IgD-negative memory B cell (primary cell): ENCODE data around the gene ZNF526. TPM values are rescaled to one million over a fixed set of nuclear protein-coding genes. Genes with fewer than 3 reads are reported as not detected.

Experiments used
- H3K27ac Mint-ChIP-seq, 3 donors: one replicate each; pipeline ENCODE4 v1.8.0; 2020 to 2022; ENCODE audit warnings: mild to moderate bottlenecking in 3 of 3, mixed read lengths in 3 of 3, moderate library complexity in 1 of 3
- H3K27me3 Mint-ChIP-seq: one replicate; pipeline ENCODE4 v1.8.0; 2021; ENCODE audit warnings: mixed read lengths
- H3K36me3 Mint-ChIP-seq: one replicate; pipeline ENCODE4 v1.8.0; 2020; ENCODE audit warnings: mild to moderate bottlenecking, mixed read lengths
- H3K4me1 Mint-ChIP-seq, 3 donors: one replicate each; pipeline ENCODE4 v1.8.0; 2020 to 2022; ENCODE audit warnings: mixed read lengths in 3 of 3, mild to moderate bottlenecking in 1 of 3
- H3K4me3 Mint-ChIP-seq, 4 donors: one replicate each; pipeline ENCODE4 v1.8.0; 2020 to 2022; ENCODE audit warnings: mild to moderate bottlenecking in 4 of 4, mixed read lengths in 4 of 4, moderate library complexity in 3 of 4
- H3K9me3 Mint-ChIP-seq, 3 donors: one replicate each; pipeline ENCODE4 v1.8.0; 2020 to 2021; ENCODE audit warnings: mixed read lengths in 3 of 3, mild to moderate bottlenecking in 1 of 3
- polyA plus RNA-seq: library from polyadenylated mRNA; unstranded; fragments of 300-500 nt; fragmentation: Illumina TruSeq; gene quantifications from one replicate; pipeline ENCODE4 v1.2.3, GENCODE V29; 2021

Gene ZNF526
- polyA plus RNA-seq, 1 donor from 2014 or later: 8.0 TPM

GRCh38 chr19:42225718-42226292 lies 5.7 kb downstream of the ZNF526 start:
- Mint-ChIP-seq H3K36me3 (no peaks in the 10 kb centered on the region), H3K27ac (no peak overlapping the region), H3K27me3 (no peaks in the 10 kb centered on the region), H3K4me1 (peaks cover 5 to 15% (median 13%) of the 10 kb centered on the region in 3 donors), H3K4me3 (no peak overlapping the region), H3K9me3 (no peaks in the 10 kb centered on the region)

- Mint-ChIP-seq H3K9me3 (no peaks in the 10 kb centered on the region), H3K4me3 (peak overlapping the region in 1 of 4 donors; percentile 52), H3K4me1 (peaks cover 5 to 12% (median 11%) of the 10 kb centered on the region in 3 donors), H3K27ac (no peak overlapping the region), H3K36me3 (no peaks in the 10 kb centered on the region), H3K27me3 (no peaks in the 10 kb centered on the region)
Observed at GRCh38 chr19:42226886-42227285, 6.8 kb downstream of the ZNF526 start.

- peak overlapping the region in 1 of 3 donors; percentile 86 for H3K27ac Mint-ChIP-seq
- no peaks in the 10 kb centered on the region for H3K9me3 Mint-ChIP-seq
- no peaks in the 10 kb centered on the region for H3K36me3 Mint-ChIP-seq
- no peaks in the 10 kb centered on the region for H3K27me3 Mint-ChIP-seq
- H3K4me1 Mint-ChIP-seq: peaks cover 0 to 6% (median 5%) of the 10 kb centered on the region in 3 donors
- no peak overlapping the region for H3K4me3 Mint-ChIP-seq
Observed at GRCh38 chr19:42228641-42229040, 8.5 kb downstream of the ZNF526 start.

GRCh38 chr19:42229301-42229854 lies 9.3 kb downstream of the ZNF526 start:
- H3K9me3 Mint-ChIP-seq: no peaks in the 10 kb centered on the region
- H3K27ac Mint-ChIP-seq: peak overlapping the region in 2 of 3 donors; percentile 16 to 78
- no peaks in the 10 kb centered on the region for H3K36me3 Mint-ChIP-seq
- no peaks in the 10 kb centered on the region for H3K27me3 Mint-ChIP-seq
- H3K4me3 Mint-ChIP-seq: peak overlapping the region in 1 of 4 donors; percentile 38
- H3K4me1 Mint-ChIP-seq: peaks cover 0 to 6% (median 5%) of the 10 kb centered on the region in 3 donors

GRCh38 chr19:42229855-42230351 lies 9.8 kb downstream of the ZNF526 start:
- Mint-ChIP-seq H3K36me3 (no peaks in the 10 kb centered on the region), H3K9me3 (no peaks in the 10 kb centered on the region), H3K27ac (peak overlapping the region in 2 of 3 donors; percentile 16 to 78), H3K27me3 (no peaks in the 10 kb centered on the region), H3K4me1 (peaks cover 0 to 6% (median 5%) of the 10 kb centered on the region in 3 donors), H3K4me3 (peak overlapping the region in 1 of 4 donors; percentile 38)

GRCh38 chr19:42230571-42230970 lies 10.5 kb downstream of the ZNF526 start:
- H3K27me3 Mint-ChIP-seq: no peaks in the 10 kb centered on the region
- peaks cover 0 to 6% (median 5%) of the 10 kb centered on the region in 3 donors for H3K4me1 Mint-ChIP-seq
- no peaks in the 10 kb centered on the region for H3K9me3 Mint-ChIP-seq
- no peak overlapping the region for H3K4me3 Mint-ChIP-seq
- no peaks in the 10 kb centered on the region for H3K36me3 Mint-ChIP-seq
- H3K27ac Mint-ChIP-seq: no peak overlapping the region

GRCh38 chr19:42232435-42232834 lies 12.3 kb downstream of the ZNF526 start:
- Mint-ChIP-seq H3K4me3 (no peak overlapping the region), H3K27ac (no peak overlapping the region), H3K4me1 (peaks cover 0 to 4% (median 4%) of the 10 kb centered on the region in 3 donors), H3K36me3 (no peaks in the 10 kb centered on the region), H3K27me3 (no peaks in the 10 kb centered on the region), H3K9me3 (no peaks in the 10 kb centered on the region)

GRCh38 chr19:42233106-42233505 lies 13.0 kb downstream of the ZNF526 start:
- no peak overlapping the region for H3K4me3 Mint-ChIP-seq
- no peak overlapping the region for H3K27ac Mint-ChIP-seq
- no peaks in the 10 kb centered on the region for H3K9me3 Mint-ChIP-seq
- H3K4me1 Mint-ChIP-seq: peaks cover 0 to 4% (median 4%) of the 10 kb centered on the region in 3 donors
- H3K36me3 Mint-ChIP-seq: no peaks in the 10 kb centered on the region
- H3K27me3 Mint-ChIP-seq: no peaks in the 10 kb centered on the region

GRCh38 chr19:42233678-42234292 lies 13.7 kb downstream of the ZNF526 start:
- Mint-ChIP-seq H3K4me3 (no peak overlapping the region), H3K27ac (no peak overlapping the region), H3K9me3 (no peaks in the 10 kb centered on the region), H3K4me1 (peaks cover 0 to 4% (median 2%) of the 10 kb centered on the region in 3 donors), H3K36me3 (no peaks in the 10 kb centered on the region), H3K27me3 (no peaks in the 10 kb centered on the region)

- Mint-ChIP-seq H3K27ac (no peak overlapping the region), H3K36me3 (no peaks in the 10 kb centered on the region), H3K27me3 (no peaks in the 10 kb centered on the region), H3K4me1 (peaks cover 0 to 4% (median 0%) of the 10 kb centered on the region in 3 donors), H3K9me3 (no peaks in the 10 kb centered on the region), H3K4me3 (no peak overlapping the region)
Observed at GRCh38 chr19:42234364-42234763, 14.3 kb downstream of the ZNF526 start.

- no peaks in the 10 kb centered on the region for H3K27me3 Mint-ChIP-seq
- H3K9me3 Mint-ChIP-seq: no peaks in the 10 kb centered on the region
- H3K4me1 Mint-ChIP-seq: peaks cover 0 to 4% (median 4%) of the 10 kb centered on the region in 3 donors
- H3K4me3 Mint-ChIP-seq: no peak overlapping the region
- H3K27ac Mint-ChIP-seq: peak overlapping the region in 2 of 3 donors; percentile 28 to 67
- H3K36me3 Mint-ChIP-seq: no peaks in the 10 kb centered on the region
Observed at GRCh38 chr19:42235181-42235580, 15.1 kb downstream of the ZNF526 start.

- peak overlapping the region in 3 of 4 donors; percentile 59 to 65 (median 63) for H3K4me3 Mint-ChIP-seq
- peak overlapping the region; percentile 67 to 77 (median 71) for H3K27ac Mint-ChIP-seq
- H3K9me3 Mint-ChIP-seq: no peaks in the 10 kb centered on the region
- peaks cover 12 to 18% (median 17%) of the 10 kb centered on the region in 3 donors for H3K4me1 Mint-ChIP-seq
- H3K27me3 Mint-ChIP-seq: no peaks in the 10 kb centered on the region
- H3K36me3 Mint-ChIP-seq: peaks cover 2% of the 10 kb centered on the region
Observed at GRCh38 chr19:42239544-42240220, 19.6 kb downstream of the ZNF526 start.

GRCh38 chr19:42241279-42241678 lies 21.2 kb downstream of the ZNF526 start:
- peaks cover 16 to 25% (median 22%) of the 10 kb centered on the region in 3 donors for H3K4me1 Mint-ChIP-seq

GRCh38 chr19:42242069-42242511 lies 22.0 kb downstream of the ZNF526 start:
- H3K4me3 Mint-ChIP-seq: peak overlapping the region; percentile 84 to 94 (median 89)
- H3K27me3 Mint-ChIP-seq: no peaks in the 10 kb centered on the region
- no peaks in the 10 kb centered on the region for H3K9me3 Mint-ChIP-seq
- H3K36me3 Mint-ChIP-seq: peaks cover 2% of the 10 kb centered on the region
- peak overlapping the region; percentile 63 to 95 (median 93) for H3K27ac Mint-ChIP-seq
- peaks cover 16 to 26% (median 20%) of the 10 kb centered on the region in 3 donors for H3K4me1 Mint-ChIP-seq

More at GRCh38 chr19:42241279-42241678, 21.2 kb downstream of the ZNF526 start:
- Mint-ChIP-seq H3K9me3 (no peaks in the 10 kb centered on the region), H3K27ac (peak overlapping the region in 2 of 3 donors; percentile 63 to 67), H3K36me3 (peaks cover 2% of the 10 kb centered on the region), H3K4me3 (peak overlapping the region; percentile 84 to 94 (median 89)), H3K27me3 (no peaks in the 10 kb centered on the region)
